ENCODE measurements around the gene PRPH.

DNA sequence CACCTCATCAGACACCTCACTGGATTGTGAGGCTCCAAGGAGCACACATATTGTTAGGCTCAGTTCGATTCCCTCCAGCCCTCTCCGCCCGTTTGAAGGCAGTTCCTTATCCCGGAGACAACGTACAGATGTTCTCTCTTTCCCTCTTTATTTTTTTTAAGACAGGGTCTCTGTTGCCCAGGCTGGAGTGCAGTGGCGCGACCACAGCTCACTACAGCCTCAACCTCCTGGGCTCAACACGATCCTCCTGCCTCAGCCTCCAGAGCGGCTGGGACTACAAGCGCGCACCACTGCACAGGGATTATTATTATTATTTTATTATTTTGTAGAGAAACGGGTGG is 27.4 kb downstream of the PRPH start:
- TF ChIP-seq, protein P1, sequence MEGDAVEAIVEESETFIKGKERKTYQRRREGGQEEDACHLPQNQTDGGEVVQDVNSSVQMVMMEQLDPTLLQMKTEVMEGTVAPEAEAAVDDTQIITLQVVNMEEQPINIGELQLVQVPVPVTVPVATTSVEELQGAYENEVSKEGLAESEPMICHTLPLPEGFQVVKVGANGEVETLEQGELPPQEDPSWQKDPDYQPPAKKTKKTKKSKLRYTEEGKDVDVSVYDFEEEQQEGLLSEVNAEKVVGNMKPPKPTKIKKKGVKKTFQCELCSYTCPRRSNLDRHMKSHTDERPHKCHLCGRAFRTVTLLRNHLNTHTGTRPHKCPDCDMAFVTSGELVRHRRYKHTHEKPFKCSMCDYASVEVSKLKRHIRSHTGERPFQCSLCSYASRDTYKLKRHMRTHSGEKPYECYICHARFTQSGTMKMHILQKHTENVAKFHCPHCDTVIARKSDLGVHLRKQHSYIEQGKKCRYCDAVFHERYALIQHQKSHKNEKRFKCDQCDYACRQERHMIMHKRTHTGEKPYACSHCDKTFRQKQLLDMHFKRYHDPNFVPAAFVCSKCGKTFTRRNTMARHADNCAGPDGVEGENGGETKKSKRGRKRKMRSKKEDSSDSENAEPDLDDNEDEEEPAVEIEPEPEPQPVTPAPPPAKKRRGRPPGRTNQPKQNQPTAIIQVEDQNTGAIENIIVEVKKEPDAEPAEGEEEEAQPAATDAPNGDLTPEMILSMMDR (IDR thresholded peaks at IDR 0.05) = no peak
- TF ChIP-seq RAD21 (conservative IDR thresholded peaks at IDR 0.05 in 1 of 2, IDR thresholded peaks at IDR 0.05 in 1 of 2) = no peak
- no peak for TF ChIP-seq JUN (IDR thresholded peaks at IDR 0.05)

Data from A549 (cell line).